GM13976 (cell line): ENCODE results near the gene STX18.

Experiments
- DNase-seq: peaks from one replicate; pipeline ENCODE4 v3.0.0; 2012; ENCODE audit warnings: low spot score
- in situ Hi-C: fragments of 300-500 bp; cut with MboI; formaldehyde crosslinking; loops from one replicate; pipeline ENCODE4 v1.12.0; 2022; ENCODE audit warnings: low sequenced_read_pairs, mixed read lengths, inconsistent platforms; ENCODE audit not compliant: unreplicated experiment
- TF ChIP-seq, protein P1 (sequence below): IDR thresholded peaks from 2 replicates; pipeline ENCODE4 v1.5.1; 2012; ENCODE audit warnings: borderline replicate concordance, mild to moderate bottlenecking; ENCODE audit not compliant: insufficient read depth; ENCODE audit errors: extremely low read depth, missing control alignments, control extremely low read depth

Gene STX18

DNA sequence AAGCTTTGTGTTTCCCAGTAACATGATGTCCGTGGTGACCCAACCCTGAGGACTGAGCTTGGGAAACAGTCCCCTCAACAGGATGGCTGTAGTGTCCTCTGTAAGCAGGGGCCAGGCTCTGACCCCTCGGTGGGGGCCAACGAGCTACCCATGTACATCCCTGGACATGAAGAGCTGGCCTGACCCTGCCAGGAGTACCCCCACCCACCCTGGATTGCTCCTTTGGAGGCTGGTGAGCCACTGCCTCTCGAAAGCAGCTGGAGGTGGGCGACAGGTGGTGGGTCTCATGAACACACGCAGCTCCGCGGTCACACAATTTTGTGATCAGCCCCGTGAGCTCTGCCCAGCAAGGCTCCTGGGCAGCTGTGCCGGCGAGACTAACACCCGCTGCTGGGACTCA is 121.4 kb downstream of the STX18 start:
- TF ChIP-seq, protein P1, sequence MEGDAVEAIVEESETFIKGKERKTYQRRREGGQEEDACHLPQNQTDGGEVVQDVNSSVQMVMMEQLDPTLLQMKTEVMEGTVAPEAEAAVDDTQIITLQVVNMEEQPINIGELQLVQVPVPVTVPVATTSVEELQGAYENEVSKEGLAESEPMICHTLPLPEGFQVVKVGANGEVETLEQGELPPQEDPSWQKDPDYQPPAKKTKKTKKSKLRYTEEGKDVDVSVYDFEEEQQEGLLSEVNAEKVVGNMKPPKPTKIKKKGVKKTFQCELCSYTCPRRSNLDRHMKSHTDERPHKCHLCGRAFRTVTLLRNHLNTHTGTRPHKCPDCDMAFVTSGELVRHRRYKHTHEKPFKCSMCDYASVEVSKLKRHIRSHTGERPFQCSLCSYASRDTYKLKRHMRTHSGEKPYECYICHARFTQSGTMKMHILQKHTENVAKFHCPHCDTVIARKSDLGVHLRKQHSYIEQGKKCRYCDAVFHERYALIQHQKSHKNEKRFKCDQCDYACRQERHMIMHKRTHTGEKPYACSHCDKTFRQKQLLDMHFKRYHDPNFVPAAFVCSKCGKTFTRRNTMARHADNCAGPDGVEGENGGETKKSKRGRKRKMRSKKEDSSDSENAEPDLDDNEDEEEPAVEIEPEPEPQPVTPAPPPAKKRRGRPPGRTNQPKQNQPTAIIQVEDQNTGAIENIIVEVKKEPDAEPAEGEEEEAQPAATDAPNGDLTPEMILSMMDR = no peak
- in situ Hi-C loops = no loop called here
- no peak for DNase-seq

DNA sequence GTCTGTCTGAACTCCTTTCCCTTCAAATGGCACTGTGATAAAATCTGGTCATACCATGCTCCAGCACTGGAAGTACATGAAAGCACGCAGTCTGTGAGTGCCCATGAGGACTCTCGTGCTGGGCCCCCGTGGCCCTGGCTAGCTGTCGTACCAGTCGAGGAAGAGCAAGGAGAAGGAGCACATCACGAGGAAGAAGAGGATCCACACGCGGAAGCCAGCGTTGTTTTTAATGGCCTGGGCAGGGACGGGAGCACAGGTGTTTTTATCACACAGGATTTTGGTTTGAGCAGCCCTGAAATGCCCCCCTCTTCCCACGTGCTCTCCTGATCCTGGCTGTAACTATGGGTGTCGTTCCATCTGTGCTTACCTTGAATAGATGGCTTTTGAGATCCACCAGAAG is 122.0 kb downstream of the STX18 start:
- in situ Hi-C loops = no loop called here
- TF ChIP-seq, protein P1 = no peak

DNA sequence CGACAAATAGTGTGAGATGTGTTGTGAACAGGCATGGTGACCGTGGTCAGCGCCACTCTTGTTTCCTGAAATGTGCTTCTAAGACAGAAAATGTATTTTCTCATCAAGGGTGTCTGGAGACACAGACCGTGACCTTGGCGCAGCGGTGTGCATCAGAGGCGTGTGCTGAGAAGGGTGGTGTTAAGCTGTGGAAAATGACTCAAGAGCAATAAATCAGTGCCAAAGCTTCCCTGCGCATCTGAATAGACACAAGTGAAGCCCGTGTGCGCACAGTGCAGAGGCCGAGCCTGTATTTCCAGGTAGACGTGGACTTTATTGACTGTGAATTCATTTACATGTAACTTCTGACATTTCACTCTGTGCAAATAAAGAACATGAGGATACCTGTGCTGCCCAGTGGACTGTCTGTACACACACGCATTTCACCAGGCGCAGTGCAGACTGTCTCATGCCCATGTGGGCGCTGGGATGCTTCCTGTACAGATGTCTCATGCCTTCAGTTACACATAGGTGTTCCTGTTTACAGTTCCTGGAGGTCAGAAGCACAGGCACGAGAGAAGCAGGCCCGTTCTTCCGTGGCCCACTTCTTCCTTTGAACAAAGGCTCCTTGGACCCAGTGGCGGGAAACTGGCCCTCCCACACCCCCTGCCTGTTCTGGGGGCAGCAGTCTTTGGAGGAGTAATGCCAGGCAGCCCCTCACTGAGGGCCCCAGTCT is 123.0 kb downstream of the STX18 start:
- TF ChIP-seq, protein P1 = no peak
- no peak for DNase-seq
- in situ Hi-C loops = no loop called here

More for the DNA sequence above, 122.0 kb downstream of the STX18 start:
- no peak for DNase-seq

DNA sequence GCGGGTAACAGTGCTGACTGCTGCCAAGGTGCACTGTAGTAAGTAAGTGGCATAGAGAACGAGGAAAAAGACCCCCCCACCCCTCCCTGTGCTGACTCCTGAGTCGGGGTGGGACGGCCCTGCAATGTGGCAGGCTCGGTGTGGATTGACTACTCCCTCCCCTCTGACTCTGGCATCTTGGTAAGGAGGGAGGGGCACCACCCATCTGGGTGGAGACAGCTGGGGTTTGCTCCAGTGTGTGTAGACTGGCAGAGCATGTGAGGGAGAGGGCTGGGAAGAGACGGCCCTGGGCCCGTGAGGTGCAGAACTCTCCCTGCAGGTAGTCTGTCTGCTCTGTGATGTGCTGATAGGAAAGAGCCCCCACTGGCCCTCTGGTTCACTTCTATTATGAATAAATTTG is 124.0 kb downstream of the STX18 start:
- in situ Hi-C loops = no loop called here
- TF ChIP-seq, protein P1 = no peak
- DNase-seq = no peak

DNA sequence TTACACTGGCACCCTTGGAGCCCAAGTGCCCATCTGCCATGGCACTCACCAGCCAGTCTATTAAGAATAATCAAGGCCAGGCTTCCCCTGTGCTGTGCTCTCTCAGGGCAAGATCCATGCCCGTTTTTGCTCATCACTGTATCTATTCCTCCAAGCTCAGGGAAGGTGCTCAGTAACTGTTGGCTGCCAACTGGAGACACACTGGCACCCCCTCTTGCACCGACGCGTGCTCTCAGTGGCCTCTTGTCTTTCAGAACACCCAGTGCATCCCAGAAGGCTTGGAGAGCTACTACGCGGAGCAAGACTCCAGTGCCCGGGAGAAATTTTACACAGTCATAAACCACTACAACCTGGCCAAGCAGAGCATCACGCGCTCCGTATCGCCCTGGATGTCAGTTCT is 124.9 kb downstream of the STX18 start:
- TF ChIP-seq, protein P1 = no peak
- in situ Hi-C loops = no loop called here
- DNase-seq = no peak

DNA sequence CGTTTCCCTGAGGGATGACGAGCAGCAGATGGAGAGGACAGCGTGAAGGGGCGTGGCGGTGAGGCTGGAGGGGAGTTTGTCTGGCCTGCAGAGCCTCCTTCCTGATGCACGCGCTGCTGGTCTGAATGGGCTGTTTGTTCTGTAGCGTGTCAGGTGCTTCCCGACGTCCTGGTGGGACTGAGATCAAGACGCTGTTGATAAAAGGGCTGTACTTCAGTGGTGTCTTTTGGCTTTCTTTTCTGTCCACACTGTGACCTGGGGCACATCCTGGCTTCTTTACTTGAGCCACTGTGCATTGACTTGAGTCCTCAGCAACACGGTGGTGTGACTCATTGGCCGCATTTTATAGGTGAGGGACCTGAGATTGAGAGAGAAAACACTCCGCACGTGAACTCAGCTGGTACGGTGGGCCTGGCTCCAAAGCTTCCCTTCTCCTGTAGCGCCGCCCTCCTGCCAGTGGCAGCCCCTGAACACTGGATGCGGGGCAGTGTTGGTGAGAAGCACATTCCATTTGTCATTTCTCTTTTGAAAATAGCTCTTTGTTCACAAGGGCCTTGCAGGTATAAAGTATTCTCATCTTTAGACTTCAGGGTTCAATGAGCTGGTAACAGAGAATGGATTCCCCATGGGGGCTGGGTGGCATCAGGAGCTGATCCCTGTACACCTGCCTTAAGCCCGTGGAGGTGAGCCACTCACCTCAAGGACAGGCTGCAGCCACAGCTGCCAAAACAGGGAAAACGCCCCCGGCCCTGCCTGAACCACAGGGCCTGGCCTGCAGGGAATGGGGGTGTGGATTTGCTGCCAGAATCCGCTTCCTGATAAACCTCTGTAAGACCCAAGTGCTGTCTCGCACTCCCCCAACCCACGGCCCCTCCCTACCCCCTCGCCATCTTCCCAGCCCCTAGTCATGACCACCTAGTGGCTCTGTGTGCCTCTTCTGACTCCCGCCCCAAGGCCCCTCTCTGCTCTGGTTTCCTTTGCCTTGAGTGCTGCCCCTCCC is 125.7 kb downstream of the STX18 start:
- DNase-seq = no peak
- TF ChIP-seq, protein P1 = no peak
- in situ Hi-C loops = no loop called here
